GM12865 (cell line): ENCODE measurements around the gene ARMC6.

Experiments
- DNase-seq: peaks from one replicate; pipeline ENCODE4 v3.0.0; 2010; ENCODE audit warnings: low read depth
- H3K4me3 ChIP-seq: 2 replicates; pipeline ENCODE4 v1.5.1; 2011; ENCODE audit warnings: mild to moderate bottlenecking, low read depth, low read length, control low read depth
- TF ChIP-seq, protein P1 (sequence below): IDR thresholded peaks from 2 replicates; pipeline ENCODE4 v1.5.1; 2011; ENCODE audit warnings: low read length, control low read depth, low read depth, inconsistent platforms; ENCODE audit not compliant: insufficient read depth; ENCODE audit errors: missing control alignments

ARMC6 gene

DNA sequence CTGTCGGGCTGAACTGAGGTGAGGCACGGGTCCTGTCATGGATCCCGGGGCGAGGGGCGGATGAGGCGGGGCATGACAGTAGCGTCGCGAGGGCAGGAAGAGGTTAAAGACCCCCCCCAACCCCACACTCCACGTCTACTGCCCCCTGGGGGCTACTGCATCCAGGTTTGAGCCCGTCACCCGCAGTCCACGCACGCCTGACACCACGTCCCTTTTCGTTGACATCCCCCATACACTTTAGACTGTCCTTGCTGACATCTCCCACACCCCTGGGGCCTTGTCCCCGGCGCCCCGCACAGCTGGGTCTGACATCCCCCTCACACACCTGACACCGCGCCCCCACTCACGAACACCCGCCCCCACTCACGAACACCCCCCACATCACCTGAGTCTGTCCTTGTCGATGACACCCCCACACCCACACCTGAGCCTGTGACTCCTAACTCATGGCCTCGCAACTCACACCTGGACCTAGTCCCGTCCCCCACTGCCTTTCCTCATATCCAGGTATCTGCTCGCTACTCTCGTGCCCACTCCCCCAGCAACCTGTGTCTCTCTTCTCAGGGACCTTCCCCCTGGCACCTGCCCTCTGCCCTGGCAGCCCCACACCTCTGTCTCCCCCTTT, 30.8 kb downstream of the ARMC6 start:
- TF ChIP-seq, protein P1, sequence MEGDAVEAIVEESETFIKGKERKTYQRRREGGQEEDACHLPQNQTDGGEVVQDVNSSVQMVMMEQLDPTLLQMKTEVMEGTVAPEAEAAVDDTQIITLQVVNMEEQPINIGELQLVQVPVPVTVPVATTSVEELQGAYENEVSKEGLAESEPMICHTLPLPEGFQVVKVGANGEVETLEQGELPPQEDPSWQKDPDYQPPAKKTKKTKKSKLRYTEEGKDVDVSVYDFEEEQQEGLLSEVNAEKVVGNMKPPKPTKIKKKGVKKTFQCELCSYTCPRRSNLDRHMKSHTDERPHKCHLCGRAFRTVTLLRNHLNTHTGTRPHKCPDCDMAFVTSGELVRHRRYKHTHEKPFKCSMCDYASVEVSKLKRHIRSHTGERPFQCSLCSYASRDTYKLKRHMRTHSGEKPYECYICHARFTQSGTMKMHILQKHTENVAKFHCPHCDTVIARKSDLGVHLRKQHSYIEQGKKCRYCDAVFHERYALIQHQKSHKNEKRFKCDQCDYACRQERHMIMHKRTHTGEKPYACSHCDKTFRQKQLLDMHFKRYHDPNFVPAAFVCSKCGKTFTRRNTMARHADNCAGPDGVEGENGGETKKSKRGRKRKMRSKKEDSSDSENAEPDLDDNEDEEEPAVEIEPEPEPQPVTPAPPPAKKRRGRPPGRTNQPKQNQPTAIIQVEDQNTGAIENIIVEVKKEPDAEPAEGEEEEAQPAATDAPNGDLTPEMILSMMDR: peak; percentile 49
- H3K4me3 ChIP-seq: peak overlapping the region; percentile 82
- DNase-seq: peak; percentile 28

DNA sequence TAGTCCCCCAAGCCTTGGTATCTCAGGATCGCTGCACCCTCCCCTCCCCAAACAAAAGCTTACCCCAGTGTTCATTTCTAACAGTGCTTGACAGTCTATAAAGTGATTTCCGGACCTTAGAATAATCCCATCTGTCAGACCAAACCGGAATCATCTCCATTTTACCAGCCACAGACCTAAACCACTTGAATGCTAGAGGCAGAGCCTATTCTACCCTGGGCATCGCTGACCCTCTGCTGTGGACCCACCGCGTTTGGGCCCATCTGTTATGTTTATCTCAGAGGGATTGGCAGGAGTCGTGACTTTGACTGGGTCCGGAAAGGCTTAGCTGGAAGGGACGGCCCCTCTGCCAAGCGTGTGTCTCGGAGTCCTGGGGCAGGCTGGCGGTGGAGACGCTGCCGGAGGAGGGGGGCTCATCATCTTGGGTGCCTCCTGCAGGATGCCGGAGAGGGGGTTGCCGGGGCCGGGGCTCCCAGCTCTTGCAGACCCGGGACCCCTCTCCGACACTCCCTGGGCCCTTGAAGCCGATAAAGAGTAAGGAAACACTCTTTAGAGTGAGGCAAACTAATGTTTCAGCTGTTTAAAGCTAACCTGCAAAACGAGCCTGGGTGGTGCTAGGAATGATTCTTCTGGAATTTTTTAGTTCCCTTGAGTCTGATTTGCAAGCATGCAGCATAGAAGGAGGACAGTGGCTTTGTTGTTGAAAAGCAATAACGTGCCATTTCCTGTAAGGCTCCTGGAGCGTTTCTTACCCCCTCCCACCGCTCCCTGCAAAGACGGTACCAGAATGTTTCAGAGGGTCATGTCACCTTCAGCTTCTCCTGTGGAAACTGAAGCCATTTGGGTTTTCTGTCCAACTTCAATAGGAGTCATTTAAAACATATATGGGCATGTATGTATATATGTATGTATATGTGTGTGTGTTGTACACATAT, 31.7 kb downstream of the ARMC6 start:
- peak; percentile 51 for DNase-seq
- peak overlapping the region; percentile 82 for H3K4me3 ChIP-seq
- TF ChIP-seq, protein P1: no peak

DNA sequence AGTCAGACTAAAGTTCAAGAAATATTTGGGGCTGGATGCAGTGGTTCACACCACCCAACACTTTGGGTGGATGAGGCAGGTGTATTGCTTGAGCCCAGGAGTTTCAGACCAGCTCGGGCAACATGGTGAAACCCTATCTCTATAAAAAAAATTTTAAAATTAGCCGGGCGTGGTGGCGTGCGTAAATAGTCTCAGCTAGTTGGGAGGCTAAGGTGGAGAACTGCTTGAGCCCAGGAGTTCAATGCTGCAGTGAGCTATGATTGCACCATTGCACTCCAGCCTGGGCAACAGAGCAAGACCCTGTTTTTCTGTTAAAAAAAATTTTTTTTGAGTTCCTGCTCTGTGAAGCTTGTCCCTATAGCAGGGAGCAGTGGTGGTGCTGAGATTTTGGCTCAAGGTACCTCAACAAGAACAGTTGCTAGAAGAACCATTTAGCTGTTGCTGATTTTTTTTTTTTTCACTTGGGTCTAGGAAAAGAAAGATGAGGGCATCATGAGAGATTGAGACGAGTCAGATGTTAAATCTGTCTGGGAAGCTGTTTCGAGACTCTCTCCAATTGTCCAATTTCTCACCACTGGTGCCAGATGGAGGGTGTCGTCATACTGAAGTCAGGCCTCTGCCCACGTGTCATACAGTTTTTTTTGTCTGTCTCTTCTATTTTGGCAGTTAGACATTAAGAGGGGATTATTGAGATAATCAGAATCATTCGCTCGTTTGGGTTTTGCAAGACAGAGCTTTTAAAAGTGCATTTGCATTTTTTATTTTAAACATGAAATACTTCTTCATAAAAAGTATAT, 34.1 kb downstream of the ARMC6 start:
- H3K4me3 ChIP-seq: no peak overlapping the region
- TF ChIP-seq, protein P1: no peak
- no peak for DNase-seq

DNA sequence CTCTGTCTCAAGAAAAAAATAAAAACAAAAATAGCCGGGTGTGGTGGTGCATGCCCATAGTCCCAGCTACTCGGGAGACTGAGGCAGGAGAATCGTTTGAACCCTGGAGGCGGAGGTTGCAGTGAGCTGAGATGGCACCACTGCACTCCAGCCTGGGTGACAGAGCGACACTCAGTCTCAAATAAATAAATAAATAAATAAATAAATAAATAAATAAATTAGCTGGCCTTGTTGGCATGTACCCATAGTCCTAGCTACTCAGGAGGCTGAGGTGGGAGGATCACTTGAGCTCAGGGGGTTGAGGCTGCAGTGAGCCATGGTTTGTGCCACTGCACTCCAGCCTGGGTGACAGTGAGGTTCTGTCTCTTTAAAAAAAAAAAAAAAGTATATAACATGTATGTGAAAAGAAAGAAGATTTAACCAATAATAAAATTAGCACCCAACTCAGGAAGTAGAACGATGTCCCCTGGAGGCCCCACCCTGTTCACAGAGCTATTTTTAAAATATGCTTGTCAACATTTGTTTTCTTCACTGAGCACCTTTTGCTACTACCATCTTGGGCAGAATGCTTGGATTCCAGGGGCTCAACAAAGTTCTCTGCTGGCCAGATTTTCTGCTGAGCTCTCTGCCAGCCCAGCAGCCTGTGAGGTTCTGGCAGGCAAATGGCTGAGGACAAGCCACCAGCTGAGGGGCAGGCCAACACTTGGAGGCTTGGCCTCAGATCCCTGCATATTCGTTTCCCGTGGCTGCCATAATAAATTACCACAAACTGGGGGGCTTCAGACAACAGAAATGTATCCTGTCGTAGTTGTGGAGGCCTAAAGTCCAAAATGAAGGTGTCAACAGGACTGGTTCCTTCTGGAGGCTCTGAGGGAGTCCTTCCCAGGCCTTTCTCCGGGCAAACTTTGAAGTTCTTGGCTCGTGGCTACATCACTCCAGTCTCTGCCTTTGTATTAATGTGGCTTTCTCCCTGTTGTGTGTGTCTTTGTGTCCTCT, 35.6 kb downstream of the ARMC6 start:
- H3K4me3 ChIP-seq: peak overlapping the region; percentile 25
- DNase-seq: peak; percentile 71
- TF ChIP-seq, protein P1: no peak

DNA sequence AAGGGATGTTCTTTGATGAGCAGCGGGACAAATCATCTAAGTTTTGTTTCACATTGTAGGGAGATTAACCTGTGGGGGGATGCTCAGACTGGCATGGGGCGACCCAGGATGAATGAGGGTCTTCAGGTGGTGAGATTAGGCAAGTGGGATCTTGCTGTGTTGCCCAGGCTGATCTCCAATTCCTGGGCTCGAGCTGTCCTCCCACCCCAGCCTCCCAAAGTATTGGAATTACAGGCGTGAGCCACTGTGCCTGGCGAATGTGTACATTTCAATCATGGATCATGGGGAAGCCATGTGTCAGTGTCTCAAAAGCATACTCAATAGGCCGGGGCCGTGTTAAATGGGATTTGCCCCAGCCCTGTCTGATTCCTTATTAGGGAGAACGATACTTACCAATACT, 38.5 kb downstream of the ARMC6 start:
- TF ChIP-seq, protein P1: no peak
- H3K4me3 ChIP-seq: no peak overlapping the region
- no peak for DNase-seq
